HG02870 (cell line): Measurements from ENCODE around the gene MAPK11.

Source experiments
- ATAC-seq: cut with Tn5 transposase; IDR thresholded peaks from one replicate; pipeline ENCODE4 v1.9.1; 2021; ENCODE audit warnings: mild to moderate bottlenecking, moderate library complexity; ENCODE audit not compliant: unreplicated experiment

MAPK11 gene

DNA sequence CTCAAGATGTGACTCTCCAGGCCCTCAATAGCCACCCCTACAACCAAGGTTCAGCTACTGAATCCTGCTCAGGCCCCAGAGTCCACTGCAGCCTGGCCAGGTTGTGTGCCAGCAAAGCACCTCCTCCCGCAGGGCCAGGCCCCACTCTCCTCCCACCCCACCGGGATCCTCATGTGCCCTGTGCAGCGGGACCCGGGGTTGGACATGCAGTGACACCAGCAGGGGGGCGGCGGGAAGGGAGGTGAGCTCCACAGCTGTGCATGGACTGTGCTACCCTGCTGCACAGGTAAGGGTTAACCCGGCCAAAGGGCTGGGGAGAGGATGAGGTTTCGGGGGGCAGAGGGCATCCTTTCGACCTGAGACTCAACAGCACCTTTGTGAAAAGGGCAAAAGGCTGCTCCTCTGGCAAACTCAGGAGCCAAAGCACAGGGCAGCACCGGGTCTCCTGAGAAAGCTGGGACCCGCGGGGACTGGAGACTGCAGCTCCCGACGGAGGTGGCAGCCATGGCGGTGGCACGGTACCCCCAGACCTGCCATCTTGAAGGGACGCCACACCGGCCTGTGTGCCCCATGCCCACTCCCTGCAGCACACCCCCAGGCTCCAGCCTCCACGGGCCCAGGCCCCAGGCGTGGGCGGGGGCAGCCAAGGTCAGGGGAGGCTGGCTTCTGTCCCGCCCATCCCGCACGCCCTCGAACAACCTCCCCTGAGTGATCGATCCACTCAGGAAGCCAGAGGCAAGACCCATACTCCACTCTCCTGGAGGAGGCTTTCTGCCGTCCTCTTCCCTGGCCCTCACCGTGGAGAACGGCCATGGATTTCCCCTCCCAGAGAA, 26.7 kb upstream of the MAPK11 start:
- ATAC-seq, result no peak

DNA sequence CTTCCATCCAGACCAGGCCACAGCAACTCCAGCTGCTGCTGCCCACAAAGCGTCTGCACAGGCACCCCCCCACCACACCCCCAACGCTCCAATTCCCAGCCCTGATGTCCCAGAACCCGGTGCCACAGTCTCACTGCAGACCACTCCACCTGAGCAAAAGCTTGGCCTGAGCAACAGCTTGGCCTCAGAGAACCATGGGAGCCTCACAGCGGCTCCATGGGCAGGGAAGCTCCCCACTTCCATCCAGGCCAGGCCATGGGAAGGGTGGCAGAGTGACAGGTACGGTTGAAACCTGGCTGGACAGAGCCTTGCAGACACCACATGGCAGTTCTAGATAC, 24.1 kb upstream of the MAPK11 start:
- no peak for ATAC-seq

DNA sequence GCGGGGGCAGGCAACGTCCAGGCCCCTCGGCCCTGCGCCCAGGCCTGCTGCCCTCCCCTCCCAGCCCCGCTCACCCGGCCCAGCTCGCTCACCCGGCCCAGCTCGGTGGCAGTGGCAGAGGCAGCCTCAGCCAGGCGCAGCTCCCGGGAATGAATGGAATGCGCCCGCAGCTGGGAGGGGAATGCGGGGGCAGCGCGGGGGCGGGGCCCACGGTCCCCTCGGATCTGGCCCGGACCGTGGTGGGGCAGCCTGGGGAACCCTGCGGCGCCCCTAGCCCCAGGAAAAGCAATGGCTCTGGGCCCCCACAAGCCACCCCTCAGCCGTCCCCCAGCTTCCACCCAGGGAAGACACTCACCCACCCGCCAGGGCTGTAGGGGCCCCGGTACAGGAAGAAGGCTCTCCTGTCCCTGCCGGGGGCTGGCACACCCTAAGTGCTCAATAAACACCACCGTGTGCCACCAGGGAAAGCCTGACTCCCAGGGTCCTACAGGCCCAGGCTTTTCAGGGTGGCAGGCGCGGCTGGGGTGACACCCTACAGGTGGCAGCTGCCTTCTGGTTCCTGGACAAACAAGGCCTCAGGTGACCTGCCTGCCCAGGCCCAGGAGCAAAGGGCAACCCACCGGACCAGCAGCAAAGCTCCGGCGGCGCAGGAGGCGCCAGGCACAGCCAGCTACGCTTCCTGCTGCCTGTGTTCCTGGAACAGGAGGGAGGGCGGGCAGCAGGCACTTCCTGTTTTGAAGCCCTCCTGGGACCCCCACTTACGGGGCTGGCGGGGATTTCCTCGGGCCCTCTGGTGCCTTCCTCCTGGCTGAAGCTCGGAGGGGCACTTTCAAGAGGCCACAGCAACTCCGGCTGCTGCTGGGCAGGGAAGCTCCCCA, 23.5 kb upstream of the MAPK11 start:
- no peak for ATAC-seq

DNA sequence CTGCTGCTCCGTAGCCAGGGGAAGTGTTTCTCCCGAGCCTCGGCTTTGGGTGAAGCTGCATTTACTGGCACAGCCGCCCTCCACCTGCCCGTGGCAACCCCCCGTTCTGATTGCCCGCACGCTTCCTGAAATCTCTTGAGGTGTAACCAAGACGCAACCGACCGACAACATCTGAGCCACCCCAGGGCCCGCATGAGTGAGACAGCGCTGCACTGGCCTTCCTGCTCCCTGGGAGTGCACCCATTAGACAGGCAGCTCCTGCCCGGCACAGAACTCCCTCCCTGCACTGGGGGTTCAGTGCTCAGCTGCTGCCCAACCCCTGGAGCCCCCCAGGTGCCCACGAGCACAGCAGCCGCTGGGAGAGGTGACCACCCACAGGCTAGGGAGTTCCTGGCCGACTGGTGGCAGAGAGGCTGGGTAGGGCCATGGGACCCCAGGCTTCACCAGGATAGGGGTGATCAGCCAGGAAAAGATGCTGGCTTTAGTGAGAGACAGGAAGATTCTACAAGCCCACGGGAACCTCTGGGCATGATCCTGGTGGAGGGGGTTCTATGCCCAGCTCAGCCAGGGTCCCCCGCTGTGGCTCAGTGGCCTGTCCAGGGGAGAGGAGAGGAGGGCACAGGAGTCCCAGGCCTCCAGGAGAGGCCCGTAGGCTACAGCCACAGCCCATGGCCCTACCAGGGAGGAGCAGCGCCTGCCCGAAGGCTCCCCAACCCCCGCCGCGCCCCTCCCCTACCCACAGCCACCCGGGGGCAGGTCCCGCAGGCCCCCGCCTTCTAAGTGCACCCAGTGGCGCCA, 22.7 kb upstream of the MAPK11 start:
- ATAC-seq, result no peak

DNA sequence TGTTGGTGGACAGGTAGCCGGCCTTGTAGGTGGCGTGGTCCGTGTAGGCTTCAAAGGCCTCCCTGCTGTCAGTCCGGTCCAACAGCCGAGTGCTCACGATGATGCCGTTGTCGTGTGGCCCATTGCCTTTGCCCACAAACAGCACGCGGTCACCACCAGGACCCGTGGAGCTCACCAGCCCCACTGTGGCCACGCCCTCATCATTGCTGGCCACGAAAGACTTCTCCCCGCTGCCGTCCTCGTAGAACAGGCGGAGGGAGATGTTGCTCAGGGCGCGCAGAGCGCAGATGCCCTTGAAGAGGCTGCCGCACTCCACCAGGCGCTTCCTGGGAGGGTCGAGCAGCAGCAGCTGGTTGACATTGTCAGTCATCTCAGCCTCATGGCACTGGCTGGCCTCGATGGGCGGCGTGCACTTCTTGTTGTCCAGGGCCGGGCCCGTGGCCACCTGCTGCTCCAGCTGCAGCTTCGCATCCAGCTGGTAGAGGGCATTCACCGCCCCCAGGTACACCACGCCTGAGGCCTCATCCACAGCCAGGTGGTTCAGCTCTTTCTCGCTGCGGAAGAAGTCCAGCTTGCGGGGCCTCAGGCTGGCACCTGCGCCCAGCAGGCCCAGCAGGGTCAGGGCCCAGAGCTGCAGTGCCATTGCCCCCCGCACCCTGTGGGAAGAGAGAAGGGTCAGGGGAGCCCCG, 19.9 kb upstream of the MAPK11 start:
- ATAC-seq, result no peak

DNA sequence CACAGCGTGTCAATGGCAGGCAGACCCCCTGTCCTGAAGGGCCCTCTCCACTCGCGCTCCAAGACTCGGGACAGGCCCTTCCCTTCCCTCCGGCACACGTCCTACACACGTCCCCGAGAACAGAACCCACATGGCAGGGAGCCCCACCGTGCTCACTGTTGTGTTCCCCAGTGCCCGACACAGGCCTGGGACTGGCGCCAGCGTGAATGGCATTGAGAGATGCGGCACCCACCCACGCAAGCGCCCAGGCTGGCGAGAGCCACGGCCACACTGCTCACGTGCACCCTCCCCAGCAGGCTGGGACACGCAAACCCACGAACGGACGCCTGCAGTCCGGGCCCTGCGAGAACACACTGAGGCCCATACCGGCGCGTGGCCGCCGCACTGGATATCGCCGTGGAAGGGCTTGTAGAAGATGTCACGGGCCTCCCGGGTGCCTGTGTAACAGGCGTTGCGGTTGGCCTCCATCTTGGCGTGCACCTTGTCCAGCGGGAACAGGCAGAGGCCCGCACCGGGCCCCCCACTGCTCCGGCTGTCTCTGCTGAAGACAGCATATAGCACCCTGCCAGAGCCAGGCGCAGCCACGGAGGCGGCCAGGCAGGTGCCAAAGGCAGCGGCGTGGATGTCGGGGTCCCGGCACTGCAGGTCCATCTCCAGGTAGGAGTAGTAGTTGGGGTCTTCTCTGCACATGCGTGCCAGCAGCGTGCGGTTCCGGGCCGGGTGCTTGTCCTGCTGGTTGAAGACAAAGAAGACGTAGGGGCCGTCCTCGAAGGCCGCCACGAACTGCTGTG, 19.2 kb upstream of the MAPK11 start:
- no peak for ATAC-seq

DNA sequence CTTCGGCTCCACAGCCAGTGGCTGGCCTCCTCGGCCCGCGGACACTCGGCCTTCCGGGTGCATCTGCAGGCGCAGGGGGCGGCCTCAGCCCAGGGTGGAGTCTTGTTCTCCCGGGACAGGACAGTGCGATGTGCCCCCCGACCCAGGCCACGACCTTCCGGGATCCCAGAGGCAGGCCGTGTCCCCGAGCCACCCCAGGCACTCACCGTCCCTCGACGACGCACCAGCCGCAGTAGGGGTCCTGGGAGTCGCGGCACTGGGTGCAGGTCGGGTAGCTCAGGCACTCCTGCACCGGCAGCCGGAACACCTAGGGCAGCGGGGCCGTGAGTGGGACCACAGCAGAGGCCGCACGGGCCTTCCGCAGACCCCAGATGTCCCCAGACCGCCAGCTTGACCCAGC, 17.6 kb upstream of the MAPK11 start:
- no peak for ATAC-seq

DNA sequence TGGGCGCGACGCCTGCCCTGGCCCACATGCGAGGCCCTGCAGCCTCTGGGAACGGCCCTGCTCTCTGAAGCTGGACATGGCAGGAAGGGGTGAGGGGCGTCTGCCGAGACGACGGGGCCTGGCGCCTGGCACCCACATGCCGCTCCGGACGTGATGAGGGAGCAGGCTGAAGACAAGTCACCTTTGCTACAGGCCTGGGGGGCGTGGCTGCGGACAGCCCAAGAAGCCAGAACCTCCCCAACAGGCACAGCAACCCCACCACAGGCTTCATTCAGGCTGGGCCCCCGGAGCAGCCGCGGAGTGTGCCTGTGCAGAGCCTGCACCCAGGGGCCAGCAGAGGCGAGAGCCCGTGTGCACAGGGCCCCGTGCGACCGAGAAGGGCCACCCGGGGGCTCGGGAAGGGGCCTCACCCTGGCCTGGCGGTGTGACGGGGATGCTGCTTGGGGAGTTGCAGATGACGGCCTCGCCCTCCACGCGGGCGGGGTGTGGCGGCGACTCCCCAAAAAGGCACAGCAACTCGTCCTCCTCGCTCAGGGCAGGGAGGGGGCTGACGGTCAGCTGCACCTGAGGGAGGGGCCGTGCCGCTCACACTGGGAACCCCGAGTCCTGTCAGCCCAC, 16.6 kb upstream of the MAPK11 start:
- no peak for ATAC-seq

DNA sequence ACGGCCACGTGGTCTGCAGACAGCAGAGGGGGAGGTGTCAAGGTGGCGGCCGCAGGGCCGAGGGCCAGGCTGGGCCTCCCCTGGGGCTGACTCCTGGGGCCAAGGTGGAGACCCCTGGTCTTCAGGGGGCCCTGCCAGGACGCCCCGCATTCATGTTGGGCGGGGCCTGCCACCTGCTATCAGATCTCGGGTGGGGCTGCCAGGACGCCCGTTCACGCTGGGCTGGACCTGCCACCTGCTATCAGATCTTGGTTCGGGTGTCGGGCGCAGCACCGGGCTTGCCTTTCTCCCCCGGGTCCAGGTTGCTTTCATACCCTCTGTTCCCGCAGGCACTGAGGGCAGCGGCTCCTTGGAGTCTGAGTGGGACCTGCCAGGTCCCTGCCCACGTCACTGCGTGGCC, 16.1 kb upstream of the MAPK11 start:
- ATAC-seq, result no peak

DNA sequence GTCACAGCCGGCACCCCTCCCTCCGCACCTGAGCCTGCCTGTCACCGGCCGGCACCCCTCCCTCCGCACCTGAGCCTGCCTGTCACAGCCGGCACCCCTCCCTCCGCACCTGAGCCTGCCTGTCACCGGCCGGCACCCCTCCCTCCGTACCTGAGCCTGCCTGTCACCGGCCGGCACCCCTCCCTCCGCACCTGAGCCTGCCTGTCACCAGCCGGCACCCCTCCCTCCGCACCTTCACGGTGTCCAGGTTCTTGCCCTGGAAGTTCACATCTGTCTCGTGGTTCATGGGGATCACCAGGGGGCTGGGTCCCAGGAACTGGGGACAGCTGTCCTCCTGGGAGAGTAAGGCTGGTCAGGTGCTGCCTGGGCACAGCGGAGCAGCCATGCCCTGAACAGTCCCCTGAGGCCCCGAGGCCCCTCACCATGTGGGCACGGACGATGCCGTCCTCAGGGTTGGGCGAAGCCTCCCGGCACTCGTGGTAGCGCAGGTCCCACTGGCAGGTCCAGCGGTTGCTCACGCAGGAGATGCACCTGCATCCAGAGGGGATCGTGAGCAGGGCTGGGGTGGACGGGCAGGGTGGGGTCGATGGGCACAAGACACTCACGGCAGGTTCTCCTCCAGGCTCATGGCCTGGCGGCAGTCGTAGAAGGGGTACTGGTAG, 15.5 kb upstream of the MAPK11 start:
- no peak for ATAC-seq

DNA sequence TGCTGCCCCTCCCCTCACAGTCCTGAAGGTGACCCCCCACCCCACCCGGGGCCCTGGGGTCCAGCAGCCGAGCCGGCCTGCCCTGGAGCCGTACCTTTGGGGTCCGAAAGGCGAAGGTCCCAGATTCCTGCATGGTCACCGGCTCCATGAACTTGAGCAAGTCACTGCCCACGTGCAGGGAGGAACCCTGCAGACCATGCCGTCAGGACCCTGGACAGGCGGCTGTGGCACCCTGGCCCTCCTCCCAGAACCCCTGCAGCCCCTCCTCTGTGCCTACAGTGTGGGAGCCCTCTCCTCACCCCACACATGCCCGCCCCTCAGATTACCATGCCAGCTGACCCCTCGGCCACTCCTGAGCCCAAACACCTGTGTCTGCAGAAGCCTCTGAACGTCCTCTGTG, 14.3 kb upstream of the MAPK11 start:
- no peak for ATAC-seq

DNA sequence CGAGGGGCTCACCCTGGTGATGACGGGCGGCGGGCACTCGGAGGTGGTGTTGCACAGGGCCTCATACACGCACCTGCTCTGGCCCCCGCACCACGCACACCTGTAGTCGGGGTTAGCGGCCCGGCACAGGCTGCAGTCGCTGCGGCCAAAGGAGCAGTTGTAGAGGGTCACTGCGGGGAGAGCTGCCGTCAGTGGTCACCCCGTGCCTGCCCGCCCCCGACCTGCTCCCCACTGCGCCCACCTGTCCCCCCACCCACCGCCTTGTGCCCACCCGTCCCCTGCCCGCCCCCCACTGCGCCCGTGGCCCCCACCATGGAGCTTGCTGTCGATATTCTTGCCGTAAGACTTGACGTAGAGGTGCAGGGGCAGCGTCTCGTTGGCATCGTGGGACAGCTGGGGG, 13.6 kb upstream of the MAPK11 start:
- ATAC-seq, result no peak

DNA sequence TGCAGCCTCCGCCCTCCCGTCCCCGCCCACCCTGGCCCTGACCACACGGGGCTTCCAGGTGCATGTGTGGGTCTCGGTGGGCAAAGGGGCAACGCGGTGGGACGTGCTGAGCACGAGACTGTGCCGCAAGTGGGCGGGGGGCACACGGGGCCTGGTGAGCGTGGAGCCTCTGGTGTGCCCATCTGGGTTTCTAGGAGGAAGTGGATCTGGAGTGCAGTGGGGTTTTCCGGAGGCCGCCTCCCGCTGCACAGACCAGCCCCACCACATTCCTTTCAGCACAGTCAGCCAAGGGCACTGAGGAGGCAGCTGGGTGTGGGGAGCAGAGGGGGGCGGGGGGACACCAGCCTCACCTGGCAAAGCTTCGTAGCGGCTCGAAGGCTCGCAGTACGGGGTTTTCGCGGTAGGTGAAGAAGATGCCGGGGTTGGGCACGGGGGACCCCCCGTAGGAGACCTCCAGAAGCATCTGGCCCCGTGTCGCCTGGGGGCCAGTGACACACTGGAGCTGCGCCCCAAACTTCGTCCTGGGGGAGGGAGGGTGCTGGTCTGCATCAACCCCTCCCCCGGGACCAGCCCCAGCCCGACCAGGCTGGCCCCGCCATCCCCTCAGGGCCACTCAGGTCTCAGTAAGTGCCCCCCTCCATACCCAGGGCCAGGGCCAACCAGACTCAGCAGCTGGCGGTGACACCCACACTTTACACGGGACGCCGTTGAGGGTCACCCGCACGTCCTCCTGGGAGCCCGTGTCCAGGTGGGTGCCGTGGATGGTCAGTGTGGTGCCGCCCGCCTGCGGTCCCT, 12.4 kb upstream of the MAPK11 start:
- no peak for ATAC-seq

DNA sequence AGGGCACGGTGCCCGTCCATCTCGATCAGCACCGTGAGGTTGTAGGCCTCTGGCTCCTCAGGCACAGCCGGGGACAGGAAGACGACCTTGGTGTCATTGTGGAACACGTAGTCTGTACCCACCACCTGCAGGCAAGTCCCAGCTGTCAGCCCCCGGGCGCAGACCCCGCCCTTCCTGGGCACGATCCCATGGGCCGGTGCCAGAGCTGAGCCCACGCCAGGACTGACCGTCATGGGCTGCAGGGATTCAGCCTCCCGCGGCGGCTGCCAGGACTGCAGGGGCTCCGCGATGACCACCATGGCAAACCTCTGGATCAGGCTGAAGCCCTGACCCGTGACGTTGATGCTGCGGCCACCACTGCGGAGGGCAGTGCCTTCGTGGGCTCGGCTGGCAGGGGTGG, 11.8 kb upstream of the MAPK11 start:
- ATAC-seq, result no peak

DNA sequence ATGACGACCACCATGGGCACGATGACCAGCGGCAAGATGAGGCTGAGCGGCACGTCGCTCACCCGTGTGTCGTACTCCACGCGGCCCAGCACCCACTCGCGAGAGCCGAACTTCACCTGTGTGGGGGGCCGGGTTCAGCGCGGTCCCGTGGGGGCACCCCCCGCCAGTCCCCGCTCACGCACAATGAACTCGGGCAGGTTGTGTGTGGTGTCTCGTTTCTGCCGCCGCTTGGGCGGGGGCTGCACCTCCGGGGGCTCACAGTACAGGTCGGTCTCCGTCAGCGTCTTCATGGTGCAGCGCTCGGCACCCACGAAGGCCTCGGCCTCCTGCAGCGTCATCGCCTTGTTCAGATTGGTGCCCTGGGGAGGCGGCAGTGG, 11.2 kb upstream of the MAPK11 start:
- no peak for ATAC-seq

DNA sequence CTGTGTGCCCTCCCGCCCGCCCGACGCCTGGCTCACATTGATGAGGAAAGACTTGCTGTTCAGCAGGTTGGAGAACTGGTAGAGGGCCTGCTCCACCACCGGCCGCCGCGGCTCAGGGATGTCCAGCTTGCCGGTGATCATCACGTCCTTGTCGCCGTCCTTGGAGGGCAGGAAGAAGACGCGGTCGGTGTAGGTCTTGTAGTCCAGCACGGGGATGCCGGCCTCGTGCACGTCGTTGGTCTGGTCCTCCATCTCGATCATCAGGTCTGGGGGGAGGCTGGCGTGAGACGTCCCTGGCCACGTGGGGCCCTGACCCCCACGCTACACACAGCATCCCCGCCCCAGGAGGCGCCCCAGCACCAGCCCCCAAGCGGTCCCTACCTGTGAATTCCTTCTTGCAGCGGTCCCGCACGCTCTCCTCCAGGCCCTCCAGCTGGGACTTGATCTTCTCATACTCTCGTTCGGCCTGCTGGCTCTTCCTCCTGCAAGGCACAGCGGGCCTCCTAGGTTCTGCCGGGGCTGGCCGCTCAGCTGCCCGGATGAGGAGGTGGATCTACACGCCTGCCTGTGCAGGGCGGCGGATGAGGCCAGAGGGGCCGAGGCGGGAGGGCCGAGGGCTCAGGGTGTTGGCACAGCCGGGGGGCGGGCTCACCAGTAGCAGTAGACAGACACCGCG, 10.7 kb upstream of the MAPK11 start:
- no peak for ATAC-seq

DNA sequence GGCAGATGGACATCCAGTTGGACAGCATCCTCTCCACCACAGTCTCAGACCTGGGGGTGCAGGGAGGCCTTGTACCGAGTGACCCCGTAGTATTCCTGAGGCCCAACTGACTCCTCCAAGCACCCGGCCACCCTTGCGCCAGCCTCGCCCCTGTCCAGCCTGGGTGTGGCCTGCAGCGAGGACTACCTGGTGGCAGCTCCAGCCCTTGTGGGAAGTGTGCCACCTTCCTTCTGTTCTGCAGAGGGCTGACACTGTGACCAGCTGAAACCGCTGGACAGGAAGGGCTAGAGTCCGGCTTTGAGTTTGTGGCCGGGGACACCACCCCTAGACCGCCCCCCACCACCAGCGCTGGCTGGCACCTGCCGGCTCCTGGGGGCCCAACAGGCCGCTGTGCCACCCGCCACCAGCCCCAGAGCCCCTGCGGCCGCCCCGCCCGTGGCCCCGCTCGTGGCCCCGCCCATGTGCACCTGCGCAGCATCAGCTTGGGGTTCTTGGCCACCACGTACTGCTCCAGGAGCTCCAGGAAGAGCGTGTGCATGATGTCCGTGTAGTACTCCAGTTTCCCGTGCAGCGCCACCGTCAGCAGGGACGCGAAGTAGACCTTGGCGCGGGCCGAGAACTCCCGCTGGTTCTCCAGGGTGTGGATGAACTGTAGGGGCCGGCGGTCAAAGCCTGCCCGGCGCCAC, 10.0 kb upstream of the MAPK11 start:
- ATAC-seq, result no peak
